Fibroblast of the aortic adventitia (primary cell): ENCODE results near the gene NEK2. TPM values are rescaled to one million over a fixed set of nuclear protein-coding genes. Genes with fewer than 3 reads are reported as not detected.

ENCODE experiments used
- DNase-seq: peaks from one replicate; pipeline ENCODE4 v3.0.0-alpha.2; 2010; ENCODE audit warnings: low read depth
- H3K4me3 ChIP-seq: 2 replicates; pipeline ENCODE4 v1.5.1; 2011; ENCODE audit warnings: low read depth, mild to moderate bottlenecking, control low read depth, low read length, moderate library complexity
- total RNA-seq: library from RNA; depleted of rRNA; stranded (reverse); fragments of >200 nt; gene quantifications from 2 replicates; pipeline ENCODE4 v1.2.3, GENCODE V29; 2012; ENCODE audit warnings: low replicate concordance
- TF ChIP-seq, protein P1 (sequence below): IDR thresholded peaks from 2 replicates; pipeline ENCODE4 v1.5.1; 2011; ENCODE audit warnings: mild to moderate bottlenecking, low read length, control low read depth, inconsistent platforms; ENCODE audit not compliant: insufficient read depth

NEK2 gene
- total RNA-seq, 1 donor: 12.4 TPM

DNA sequence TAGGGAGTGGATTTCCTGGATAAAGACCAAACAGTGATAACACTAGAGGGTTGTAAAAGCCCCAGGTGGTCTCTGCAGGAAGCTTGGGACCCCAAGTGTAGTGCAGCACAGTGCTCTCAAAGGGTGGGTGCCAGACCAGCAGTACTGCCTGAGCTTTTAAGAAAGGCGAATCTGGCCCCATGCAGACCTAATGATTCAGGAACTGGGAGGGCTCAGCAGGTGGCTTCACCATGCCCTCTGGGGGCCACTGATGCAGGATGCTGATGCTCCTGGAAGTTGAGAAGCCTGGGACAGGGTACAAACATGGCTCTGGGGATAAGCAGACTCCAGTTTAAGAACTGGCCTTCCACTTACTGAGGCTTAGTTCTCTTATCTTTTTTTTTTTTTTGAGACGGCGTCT, 29.1 kb upstream of the NEK2 start:
- no peak for DNase-seq
- no peak overlapping the region for H3K4me3 ChIP-seq
- TF ChIP-seq, protein P1, sequence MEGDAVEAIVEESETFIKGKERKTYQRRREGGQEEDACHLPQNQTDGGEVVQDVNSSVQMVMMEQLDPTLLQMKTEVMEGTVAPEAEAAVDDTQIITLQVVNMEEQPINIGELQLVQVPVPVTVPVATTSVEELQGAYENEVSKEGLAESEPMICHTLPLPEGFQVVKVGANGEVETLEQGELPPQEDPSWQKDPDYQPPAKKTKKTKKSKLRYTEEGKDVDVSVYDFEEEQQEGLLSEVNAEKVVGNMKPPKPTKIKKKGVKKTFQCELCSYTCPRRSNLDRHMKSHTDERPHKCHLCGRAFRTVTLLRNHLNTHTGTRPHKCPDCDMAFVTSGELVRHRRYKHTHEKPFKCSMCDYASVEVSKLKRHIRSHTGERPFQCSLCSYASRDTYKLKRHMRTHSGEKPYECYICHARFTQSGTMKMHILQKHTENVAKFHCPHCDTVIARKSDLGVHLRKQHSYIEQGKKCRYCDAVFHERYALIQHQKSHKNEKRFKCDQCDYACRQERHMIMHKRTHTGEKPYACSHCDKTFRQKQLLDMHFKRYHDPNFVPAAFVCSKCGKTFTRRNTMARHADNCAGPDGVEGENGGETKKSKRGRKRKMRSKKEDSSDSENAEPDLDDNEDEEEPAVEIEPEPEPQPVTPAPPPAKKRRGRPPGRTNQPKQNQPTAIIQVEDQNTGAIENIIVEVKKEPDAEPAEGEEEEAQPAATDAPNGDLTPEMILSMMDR: no peak

DNA sequence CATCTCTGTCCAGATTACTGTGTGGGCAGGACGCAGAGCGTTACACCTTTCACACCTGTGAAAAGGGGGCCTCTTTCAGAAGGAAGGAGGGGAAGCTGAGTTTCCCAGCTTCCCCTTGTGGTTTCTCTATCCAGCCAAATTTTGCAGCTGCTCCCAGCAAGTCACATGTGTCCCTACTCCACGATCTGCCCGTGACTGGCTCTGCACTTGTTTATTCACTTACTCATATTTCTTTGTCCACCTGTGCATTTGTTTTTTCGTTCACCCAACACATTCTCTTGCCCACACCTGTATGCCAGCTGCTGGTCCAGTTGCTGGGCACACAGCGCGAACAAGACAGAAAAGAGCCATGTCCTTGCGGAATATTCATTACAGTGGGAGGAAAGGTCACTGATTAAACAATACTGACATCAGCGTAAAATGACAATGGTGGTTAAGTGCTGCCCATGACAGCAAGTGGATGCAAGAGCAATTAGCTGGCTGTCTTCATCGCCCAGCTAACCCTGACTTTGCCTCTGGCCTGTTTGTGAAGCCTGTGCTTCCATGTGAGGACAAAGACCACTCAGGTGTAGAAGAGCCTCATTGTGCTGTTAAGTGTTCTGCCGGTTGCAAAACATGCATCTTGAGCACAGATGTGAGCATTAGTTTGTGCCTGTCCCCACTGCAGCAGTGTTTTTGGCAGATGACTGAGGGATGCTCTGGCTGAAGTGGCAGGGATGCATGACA, 28.6 kb upstream of the NEK2 start:
- no peak for DNase-seq
- no peak overlapping the region for H3K4me3 ChIP-seq
- TF ChIP-seq, protein P1: no peak

DNA sequence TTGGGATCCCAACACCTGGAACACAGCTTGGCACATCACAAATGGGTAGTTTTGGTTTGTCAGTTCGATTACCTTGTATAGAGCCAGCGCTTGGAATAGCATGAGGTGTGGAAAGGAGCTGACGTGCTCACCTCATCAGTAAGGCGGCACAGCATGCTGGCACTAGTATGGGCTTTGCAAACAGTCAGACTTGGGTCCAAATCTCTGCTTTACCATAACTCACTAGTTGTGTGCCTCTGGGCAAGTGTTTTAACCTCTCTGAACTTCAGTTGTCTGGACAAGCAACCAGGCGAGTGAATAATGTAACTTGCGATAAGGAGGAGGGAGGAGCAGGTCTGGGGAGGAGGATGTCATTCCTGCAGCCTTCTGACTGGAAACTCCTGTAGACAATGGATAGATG, 26.3 kb upstream of the NEK2 start:
- no peak for DNase-seq
- TF ChIP-seq, protein P1: no peak
- no peak overlapping the region for H3K4me3 ChIP-seq

DNA sequence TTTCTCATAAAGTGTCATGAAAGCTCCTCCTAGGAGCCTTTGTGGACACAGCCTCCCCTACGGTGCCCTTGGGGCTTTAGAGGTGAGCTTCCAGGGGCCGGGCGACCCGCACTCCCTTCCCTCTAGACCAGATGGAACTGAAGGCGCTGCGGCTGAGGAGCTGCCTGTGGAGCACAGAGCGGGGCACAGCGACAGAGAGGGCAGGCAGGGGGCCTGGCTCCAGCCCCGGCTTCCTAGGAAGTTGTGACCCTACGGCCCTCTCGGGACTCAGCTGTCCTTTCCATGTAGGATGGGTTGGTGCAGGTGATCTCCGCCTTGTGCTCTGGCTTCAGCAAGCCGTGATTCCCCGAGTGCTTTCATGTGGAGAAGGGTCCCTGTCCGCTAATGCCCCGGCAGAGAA, 23.6 kb upstream of the NEK2 start:
- no peak overlapping the region for H3K4me3 ChIP-seq
- TF ChIP-seq, protein P1: no peak

DNA sequence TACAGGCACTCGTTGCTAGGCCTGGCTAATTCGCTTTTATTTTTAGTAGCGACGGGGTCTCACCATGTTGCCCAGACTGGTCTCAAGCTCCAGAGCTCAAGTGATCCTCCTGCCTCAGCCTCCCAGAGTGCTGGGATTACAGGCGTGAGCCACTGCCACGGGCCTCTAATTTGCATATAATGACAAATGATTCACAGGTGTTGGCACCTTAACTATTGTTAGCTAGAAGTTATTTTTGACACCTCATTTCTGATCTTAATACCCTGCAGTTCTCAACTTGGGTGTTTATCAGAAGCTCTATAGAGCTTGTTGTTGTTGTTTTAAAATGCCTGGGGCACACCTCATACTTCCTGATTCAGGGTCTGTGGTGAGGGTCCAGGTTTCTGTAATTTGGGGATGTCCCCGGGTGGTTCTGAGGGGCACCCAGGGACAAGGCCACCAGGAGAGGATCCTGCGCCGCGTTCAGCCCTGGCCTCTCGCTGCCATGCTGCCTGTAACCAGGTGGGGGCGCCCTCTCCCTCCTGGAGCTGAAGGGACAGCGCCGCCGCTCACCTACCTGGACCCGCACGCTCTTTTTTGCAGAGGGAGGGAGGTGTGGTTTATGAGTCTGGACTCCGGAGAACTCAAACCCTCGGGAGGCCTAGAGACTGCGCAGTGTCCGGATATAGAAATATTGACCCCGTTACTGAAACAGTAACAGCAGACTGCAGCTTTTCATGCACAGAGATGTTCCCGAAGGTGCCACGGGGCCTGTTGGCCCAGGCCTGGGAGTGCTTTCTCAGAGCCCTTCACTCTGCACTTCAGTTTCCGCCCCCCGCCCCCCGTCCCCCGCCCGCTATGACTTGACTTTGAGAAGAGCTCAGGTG, 23.0 kb upstream of the NEK2 start:
- TF ChIP-seq, protein P1: peak; percentile 97
- peak; percentile 58 for DNase-seq
- H3K4me3 ChIP-seq: peak overlapping the region; percentile 28

More for the DNA sequence above, 23.6 kb upstream of the NEK2 start:
- no peak for DNase-seq

DNA sequence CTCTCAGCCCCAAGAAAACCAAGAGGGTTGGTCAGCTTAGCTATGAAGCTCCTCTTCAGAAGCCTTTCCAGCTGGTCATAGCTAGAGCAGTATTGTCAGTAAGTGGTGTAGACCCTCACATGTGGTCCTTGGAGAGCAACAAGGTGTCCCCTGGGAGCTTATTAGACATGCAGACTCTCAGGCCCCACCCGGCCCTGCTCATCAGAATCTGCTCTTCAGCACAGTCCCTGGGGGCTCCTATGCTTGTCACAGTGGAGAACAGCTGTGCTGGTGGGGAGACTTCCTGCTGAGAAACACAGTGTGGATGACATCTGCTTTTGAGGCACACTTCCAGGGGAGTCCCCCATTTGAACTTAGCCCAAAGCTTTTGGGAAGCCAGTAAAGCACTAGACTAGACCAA, 21.9 kb upstream of the NEK2 start:
- TF ChIP-seq, protein P1: no peak
- no peak for DNase-seq
- H3K4me3 ChIP-seq: no peak overlapping the region
